IPS-18c (cell line): ENCODE measurements around the gene SYT9.

ENCODE experiments used
- H3K4me3 ChIP-seq: 2 replicates; pipeline ENCODE4 v1.7.0; 2013; ENCODE audit warnings: low read depth, mild to moderate bottlenecking, low read length, moderate library complexity; ENCODE audit not compliant: insufficient read depth
- H3K9me3 ChIP-seq: one replicate; pipeline ENCODE4 v1.6.1; 2013; ENCODE audit warnings: mild to moderate bottlenecking, low read length, moderate library complexity; ENCODE audit not compliant: control insufficient read depth, insufficient read depth

Gene SYT9

DNA sequence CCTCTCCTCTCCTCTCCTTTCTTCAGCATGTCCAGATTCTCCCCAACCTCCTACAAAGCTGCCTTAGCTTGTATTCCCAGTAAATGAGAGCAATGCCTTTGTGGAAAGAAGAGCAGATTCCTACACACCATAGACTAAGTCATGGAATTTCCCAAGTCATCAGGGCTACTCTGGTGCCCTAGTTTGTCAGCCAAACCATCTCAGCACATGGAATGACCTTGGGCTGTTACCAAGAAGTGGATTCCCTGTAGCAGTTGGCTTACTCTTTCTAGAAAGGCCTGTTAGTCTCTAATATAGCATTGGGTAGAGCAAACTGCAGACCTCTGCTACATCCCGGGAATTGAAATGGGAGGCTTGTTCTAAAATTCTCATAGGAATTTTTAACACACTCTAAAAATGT is 124.7 kb downstream of the SYT9 start:
- H3K9me3 ChIP-seq: no peaks in the 10 kb centered on the region

DNA sequence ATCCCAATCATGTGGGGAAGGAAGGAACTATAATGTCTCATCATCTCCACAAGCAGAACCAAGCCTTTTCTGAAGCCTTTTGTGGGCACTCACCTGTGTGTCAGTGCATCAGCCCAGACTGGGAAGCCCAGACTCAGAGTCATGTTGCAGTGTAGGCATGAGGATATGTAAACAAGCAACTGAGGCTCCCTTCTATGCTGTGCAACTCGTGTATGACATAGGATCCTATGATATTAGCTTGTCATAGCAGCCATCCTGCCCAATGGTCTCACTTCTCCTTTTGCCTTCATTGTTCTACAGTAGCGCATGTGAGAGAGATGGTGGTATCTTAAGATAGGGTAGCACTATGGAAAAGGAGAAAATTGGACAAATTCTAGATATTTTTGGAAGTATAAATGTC is 130.2 kb downstream of the SYT9 start:
- Histone ChIP-seq H3K4me3 (no peak overlapping the region), H3K9me3 (no peaks in the 10 kb centered on the region)

More for the DNA sequence above, 124.7 kb downstream of the SYT9 start:
- no peak overlapping the region for H3K4me3 ChIP-seq

DNA sequence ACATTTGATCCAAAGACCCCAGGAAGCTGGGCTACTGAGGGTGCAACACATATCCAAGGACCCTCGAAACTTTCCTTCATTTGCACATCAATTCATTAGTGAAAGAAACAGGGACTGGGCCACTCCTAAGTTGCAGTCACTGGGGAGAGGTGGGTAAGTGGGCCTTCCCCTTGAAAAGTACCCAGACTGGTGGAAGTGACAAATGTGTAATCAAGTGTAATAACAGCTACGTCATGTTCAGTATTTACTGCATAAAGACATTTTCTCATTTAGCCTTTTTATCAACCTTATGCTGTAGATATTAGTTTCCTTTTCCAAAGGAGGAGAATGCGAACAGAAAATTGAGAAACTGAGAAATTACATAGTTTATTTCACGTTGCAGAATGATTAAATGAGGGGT is 131.7 kb downstream of the SYT9 start:
- H3K9me3 ChIP-seq: no peaks in the 10 kb centered on the region
- no peak overlapping the region for H3K4me3 ChIP-seq

DNA sequence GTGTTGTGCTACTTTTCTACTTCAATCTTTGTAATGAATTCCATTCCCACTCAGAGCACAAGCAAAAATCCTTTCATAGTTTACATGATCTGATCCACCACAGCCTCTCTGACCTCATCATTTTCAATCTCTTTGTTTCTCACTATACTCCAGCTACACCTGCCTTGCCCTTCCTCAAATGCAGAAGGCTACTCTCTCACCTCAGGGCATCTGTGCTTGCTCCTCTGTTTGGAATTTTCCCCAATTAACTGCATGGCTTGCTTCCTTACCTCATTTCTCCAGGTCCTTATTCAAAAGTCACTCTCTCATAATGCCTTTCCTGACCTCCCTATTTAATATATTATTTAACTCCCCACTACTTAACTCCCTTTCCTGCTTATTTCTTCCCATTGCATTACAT is 133.0 kb downstream of the SYT9 start:
- Histone ChIP-seq H3K9me3 (no peaks in the 10 kb centered on the region), H3K4me3 (no peak overlapping the region)

DNA sequence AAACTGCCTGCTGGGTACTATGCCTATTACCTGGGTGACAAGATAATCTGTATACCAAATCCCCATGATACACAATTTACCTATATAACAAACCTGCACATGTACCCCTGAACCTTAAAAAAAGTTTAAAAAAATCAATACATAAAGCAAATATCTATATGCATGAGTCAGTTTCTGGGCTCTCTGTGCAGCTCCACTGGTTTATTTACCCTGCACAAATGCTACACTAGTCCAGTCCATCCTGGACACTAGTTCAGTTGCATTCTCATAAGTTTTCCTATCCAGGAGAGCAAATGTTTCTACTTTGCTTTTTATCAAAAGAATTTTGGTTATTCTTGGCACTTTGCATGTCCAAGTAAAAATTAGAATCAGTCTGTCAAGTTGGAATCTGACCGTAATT is 133.8 kb downstream of the SYT9 start:
- H3K9me3 ChIP-seq: no peaks in the 10 kb centered on the region
- no peak overlapping the region for H3K4me3 ChIP-seq

DNA sequence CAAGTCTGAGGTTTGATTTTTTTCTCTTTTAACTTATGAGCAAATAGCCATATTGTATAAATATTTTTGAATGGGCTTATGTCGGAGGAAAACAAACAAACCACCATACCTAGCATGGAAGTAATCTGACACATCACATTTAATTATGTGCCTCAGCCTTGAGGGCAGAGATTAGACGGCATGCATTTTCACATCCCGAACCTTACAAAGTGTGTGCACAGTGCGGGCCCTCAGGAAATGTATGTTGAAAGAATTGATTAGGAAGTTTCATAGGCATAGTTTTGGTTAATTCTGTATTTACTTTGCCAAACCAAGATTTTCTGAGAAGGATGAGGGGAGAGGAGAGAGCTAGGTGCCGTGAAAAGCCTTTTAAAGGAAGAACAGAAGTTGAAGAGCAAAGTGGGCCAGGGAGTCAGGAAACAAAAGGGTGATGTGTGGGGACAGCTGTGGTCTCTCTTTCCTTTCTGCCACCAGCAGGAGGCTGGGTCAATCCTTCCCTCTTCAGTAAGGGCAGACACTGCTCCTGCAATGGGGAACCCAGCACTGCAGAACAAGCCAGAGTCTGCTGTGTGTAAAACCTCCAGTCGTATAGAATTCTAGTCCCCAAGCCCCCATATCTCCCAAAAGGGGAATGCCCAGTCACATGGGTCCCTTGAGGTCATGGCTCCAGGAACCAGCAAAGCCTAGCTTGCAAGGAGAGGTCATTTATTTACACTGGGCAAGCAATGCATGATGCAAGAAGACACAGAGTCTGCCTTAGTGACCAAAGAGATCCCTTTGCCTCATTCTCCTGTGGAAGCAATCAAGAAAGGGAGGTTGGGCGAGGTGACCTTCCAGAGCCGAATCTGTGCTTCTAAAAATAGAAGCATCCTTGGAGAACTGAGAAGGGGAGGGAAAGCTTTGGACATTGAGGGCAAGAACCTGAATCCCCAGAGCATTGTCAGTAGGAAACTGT is 162.5 kb downstream of the SYT9 start:
- H3K9me3 ChIP-seq: peaks cover 2% of the 10 kb centered on the region
- H3K4me3 ChIP-seq: no peak overlapping the region

DNA sequence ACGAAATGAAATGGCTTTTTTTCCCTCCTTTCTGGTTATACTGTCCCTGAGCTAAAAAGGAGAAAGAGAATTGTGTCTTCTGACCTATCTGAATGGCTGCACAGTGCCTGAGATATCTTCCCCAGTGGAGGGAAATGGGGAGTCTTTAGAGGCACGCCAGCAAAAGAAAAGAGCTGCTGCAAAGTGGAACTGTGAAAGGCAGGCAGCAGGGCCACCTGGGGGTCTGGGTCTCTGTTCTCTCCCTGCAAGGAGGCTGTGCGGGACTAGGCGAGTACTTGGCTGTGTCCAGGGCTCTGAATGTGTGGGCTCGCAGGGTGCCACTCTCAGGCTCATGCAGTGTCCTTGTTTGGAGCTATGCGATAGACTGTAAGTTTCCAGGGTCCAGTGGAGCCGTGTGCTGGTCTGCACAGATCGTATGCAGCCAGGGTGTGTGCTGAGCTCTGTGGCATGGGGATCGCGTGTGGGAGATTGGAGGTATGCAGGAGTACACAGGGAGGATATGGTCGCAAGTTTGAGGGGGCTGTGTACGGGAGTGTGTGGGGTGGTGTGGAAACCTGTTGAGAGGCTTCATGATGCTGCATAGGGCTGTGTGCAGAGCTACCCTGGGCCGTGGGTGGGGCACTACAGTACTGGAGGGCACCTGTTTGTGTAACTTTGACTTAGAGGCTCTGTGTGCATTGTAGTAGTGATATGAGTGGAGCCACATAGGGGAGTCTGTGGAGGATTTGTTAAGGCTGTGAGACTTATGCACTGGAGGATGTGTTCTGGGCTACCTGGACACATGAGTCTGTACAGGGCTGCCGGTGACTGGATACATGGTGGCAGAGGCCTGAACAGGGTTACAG is 163.5 kb downstream of the SYT9 start:
- Histone ChIP-seq H3K9me3 (peaks cover 2% of the 10 kb centered on the region), H3K4me3 (no peak overlapping the region)

DNA sequence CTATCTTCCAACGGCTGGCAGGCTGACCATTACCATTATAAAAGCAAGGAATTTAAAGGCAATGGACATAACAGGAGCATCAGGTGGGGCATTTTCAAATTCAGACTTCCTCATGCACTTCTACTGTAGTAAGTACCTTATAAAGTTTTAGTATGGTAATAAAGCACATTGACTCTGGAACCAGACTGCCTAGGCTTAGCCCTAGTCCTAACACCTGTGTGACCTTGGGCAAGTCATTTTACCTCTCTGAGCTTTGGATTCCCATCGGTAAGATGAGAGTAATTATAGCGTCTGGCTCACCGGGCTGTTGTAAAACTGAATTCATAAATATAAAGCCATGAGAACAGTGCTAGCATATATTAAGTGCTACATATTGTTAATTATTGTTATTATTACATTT is 164.4 kb downstream of the SYT9 start:
- H3K9me3 ChIP-seq: peaks cover 2% of the 10 kb centered on the region
- no peak overlapping the region for H3K4me3 ChIP-seq

DNA sequence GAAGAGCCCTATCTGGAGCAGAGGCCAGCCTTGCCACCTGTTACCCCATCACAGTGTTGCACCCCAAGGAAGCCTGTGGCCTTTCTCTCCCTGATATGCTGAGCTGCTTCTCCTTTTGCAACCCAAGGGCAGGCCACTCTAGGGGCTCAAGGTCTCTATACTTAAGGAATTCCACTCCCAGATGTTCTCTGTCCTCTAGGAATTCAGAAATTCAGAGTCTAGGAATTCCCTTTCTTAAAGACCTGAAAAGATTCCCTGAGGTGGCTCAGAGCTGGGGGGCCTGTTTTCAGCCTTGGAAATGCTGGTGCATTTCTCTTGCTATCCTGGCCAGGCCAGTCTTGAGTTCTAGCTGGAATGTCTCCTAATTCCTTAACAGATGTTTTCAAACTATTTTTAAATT is 165.6 kb downstream of the SYT9 start:
- H3K4me3 ChIP-seq: no peak overlapping the region
- H3K9me3 ChIP-seq: peaks cover under 1% of the 10 kb centered on the region

DNA sequence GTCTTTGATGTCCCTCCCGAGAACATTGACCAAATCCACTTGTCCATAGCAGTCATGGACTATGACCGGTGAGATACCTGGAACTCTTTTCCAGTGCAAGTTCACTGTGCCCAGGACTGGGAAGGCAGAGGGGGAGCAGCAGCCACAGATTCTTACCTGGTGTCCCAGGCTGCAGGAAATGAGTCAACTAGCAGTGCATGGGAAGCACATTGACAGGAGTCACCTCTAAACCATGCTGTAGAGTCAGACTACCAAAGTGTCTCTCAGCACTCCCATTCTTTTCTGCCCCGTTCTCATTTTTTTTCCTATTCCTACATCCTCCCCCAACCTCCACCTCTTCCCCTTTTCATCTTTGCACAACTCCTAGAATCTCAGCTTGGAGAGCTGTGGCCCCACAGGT is 166.4 kb downstream of the SYT9 start:
- no peaks in the 10 kb centered on the region for H3K9me3 ChIP-seq
- no peak overlapping the region for H3K4me3 ChIP-seq

DNA sequence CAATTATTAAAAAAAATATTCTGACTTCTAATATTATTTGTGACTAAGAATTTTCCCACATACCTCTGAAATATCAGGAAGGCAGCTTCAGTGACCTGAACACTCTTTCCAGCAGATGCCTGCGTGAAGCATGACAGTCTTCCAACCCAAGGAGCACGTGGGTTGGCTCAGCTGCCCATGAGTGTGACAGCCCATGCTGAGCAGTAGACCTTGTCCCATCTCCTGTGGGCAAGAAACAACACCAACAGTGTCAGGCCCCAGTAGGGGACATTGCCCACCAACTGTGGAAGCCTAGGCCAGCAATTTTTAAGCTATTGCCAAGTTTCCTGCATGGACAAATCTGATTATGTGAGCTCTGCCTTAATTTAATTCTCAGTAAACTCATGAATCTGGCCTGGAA is 167.2 kb downstream of the SYT9 start:
- H3K4me3 ChIP-seq: no peak overlapping the region
- no peaks in the 10 kb centered on the region for H3K9me3 ChIP-seq

DNA sequence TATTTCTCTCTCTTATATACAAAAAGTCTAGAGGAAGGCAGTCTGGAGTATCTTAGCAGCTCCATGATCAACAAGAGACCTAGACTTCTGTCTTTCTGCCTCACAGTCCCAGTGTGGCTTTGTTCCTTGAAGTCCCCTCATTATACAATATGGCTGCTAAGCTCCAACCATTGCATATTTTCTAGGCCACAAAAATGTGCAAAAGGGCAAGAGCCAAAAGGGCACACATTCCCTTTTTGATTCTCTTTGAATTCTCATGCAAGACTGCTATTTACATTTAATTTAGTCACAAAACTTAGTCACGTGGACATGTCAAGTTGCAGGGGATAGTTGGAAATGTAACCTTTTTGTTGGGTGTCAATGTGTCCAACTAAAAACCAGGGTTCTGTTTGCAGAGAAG is 169.4 kb downstream of the SYT9 start:
- Histone ChIP-seq H3K4me3 (no peak overlapping the region), H3K9me3 (no peaks in the 10 kb centered on the region)

DNA sequence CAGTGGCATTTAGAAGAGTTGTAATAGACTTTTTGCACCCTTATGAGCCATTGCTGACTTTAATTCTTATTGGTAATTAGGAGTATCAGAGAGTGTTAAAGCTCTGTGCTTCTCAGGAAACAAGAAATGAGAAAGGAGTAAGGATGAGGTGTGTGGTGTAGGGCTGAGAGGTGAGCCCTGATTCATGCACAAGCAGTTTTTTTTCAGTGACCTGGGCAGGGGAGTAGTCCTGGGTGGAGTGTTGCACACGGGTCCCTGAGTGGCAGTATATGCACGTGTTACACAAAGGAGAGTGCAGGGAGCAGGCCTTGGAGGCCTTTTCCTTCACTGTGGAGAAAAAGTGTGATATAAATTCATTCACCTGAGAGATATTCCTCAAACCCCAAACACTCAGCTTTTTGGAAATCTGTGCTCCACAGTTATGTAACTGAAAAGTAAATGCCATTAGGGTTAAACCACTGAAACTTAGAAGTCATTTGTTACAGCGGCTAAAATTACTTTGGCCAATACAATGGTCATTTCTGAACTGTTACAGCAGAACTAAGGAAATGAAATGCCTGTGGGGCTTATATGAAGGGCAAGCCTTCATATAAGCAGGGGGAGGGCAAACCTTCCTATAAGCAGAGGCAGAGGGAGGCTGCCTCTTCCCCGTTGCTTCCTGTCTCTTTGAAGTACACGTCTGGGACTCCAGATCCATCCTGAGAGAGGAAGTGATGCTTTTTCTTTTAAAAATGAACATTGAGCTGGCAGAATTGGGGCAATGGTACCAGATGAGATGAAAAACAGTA is 171.0 kb downstream of the SYT9 start:
- no peak overlapping the region for H3K4me3 ChIP-seq

DNA sequence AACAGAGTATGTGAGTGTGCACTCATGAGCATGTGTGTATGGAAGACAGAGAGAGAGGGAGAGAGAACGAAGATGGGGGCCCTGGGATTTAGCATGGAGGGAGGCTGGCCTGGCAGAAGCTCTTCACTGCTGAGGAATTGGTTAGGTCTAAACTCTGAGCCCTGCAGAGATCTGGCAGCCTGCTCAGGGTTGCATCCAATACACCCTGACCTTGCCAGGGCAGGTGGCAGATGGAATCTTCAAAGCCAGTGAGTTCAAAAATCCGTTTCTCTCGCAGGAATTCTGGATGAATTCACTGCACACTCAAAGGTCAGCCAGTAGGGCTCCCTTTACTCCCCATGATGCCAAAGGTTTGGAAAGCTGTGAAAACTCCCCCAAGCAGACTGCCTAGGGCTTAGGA is 172.2 kb downstream of the SYT9 start:
- Histone ChIP-seq H3K9me3 (no peaks in the 10 kb centered on the region), H3K4me3 (no peak overlapping the region)

More for the DNA sequence above, 171.0 kb downstream of the SYT9 start:
- no peaks in the 10 kb centered on the region for H3K9me3 ChIP-seq

DNA sequence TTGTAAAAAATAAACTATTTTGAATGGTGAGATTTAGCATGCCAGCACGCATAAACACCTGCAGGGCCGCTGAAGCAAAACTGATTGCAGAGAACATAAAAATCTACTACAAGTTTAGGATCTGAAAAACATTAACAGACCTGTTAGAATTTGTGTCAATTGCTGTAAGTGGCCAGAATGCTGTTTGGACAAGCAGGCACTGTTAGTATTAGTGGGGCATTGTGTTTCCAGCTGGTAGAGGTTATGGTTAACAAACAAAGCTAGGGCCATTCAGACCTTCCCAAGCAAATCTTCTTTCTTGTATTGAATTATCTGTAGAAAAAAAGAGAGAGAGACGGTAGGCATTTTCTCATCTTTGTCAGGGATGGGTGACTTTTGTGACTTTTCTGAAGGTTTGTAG is 176.0 kb downstream of the SYT9 start:
- no peak overlapping the region for H3K4me3 ChIP-seq
- no peaks in the 10 kb centered on the region for H3K9me3 ChIP-seq

DNA sequence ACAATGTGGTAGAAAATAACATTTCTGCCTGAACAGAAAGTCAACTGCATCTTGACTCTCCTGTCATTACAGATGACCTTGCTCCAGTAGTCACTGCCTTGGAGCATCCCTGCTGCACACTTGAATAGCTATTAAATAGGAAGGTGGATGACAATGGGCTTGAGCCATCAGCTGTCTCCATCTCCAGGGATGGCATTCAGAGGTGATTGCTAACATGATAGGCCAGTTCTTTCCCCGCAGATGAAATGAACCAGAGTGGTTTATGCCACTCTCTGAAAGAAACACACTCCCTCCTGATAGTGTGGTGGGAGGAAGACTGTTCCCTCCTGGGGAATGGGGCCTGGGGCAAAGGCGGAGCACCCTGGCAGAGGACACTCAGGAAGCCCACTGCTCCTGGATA is 176.5 kb downstream of the SYT9 start:
- no peak overlapping the region for H3K4me3 ChIP-seq

DNA sequence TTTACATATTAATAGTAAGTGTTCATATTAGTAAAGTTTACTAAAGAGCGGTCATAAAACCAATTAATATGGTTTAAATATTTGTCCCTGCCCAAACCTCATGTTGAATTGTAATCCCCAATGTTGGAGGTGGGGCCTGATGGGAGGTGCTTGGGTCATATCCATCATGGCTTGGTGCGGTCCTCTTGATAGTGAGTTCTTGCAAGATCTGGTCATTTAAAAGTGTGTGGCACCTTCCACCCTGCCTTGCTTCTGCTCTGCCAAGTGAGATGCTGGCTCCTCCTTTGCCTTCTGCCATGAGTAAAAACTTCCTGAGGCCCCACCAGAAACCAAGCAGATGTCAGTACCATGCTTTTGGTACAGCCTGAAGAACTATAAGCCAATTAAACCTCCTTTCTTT is 178.8 kb downstream of the SYT9 start:
- Histone ChIP-seq H3K4me3 (no peak overlapping the region), H3K9me3 (no peaks in the 10 kb centered on the region)

More for the DNA sequence above, 176.5 kb downstream of the SYT9 start:
- no peaks in the 10 kb centered on the region for H3K9me3 ChIP-seq
